ENCODE measurements around the gene ATP6AP1. TPM values are rescaled to one million over a fixed set of nuclear protein-coding genes. Genes with fewer than 3 reads are reported as not detected.

The ATP6AP1 gene
- total RNA-seq, 1 donor from 2014 or later, result 54.5 TPM

- H3K36me3 ChIP-seq, result peaks cover 0 to 4% of the 10 kb centered on the region in 2 donors
- no peak for DNase-seq (ENCODE audit: extremely low spot score in 2 of 2)
- H3K9me3 ChIP-seq, result no peaks in the 10 kb centered on the region
- H3K4me1 ChIP-seq, result peaks cover 14% of the 10 kb centered on the region
- H3K4me3 ChIP-seq, result no peak overlapping the region
- H3K27ac ChIP-seq, result no peak overlapping the region
- no peak for TF ChIP-seq POLR2A (IDR thresholded peaks at IDR 0.05)
- TF ChIP-seq CTCF (IDR thresholded peaks at IDR 0.05), result no peak
- TF ChIP-seq POLR2AphosphoS5 (IDR thresholded peaks at IDR 0.05; ENCODE audit: insufficient read depth in 1 of 2, low read depth in 1 of 2), result no peak
- intact Hi-C loops (cut with DNase I), result no loop called here
- H3K27me3 ChIP-seq, result no peaks in the 10 kb centered on the region
Measured at GRCh38 chrX:154483325-154483724, 54.8 kb downstream of the ATP6AP1 start.

DNA sequence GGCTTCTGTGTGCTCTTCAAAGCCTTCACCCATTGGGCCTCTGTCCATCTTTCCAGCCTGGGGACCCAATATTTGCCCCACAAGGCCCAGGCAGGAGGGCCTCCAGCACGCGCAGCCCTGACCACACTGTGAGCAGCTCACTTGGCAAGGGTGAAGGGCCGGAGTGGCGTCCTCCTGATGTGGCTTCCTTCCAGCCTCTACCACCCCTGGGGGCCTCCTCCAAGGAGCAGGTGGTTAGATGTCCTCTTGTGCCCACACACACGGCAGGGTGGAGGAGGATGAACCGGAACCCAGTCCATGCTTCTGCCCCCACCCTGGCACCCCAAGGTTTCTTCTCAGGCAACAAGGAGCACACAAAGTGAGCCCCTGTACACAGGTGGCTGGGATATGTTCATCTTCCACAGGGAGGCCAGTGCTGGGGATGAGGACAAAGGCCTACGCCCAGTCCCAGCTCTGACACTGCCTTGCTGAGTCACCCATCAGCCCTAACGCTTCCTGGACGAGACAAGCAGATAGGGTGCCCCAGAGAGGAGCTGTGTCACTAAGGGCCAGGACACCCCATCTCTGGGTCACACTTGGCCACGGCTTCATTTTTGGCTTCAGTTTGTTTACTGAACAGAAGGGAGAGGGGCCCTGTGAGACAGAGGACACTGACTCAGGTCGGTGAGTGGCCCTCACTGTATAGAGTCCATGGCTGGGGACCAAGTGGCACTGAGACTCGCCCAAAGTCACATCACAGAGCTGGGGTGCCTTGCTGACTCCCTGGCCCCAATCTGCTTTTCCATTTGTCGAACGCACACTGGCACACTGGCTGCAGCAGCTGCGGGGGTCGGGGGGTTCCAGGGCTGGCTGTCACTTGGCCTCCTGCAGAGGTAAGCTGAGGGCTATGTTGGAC, 56.0 kb downstream of the ATP6AP1 start:
- no peaks in the 10 kb centered on the region for H3K27me3 ChIP-seq
- H3K4me3 ChIP-seq, result no peak overlapping the region
- intact Hi-C loops (cut with DNase I), result no loop called here
- H3K9me3 ChIP-seq, result no peaks in the 10 kb centered on the region
- peaks cover 23% of the 10 kb centered on the region for H3K4me1 ChIP-seq
- DNase-seq (ENCODE audit: extremely low spot score in 2 of 2), result no peak
- no peak for TF ChIP-seq POLR2AphosphoS5 (IDR thresholded peaks at IDR 0.05; ENCODE audit: insufficient read depth in 1 of 2, low read depth in 1 of 2)
- TF ChIP-seq POLR2A (IDR thresholded peaks at IDR 0.05), result no peak
- TF ChIP-seq CTCF (IDR thresholded peaks at IDR 0.05), result no peak
- peaks cover 0 to 4% of the 10 kb centered on the region in 2 donors for H3K36me3 ChIP-seq
- peak overlapping the region; percentile 21 for H3K27ac ChIP-seq

GRCh38 chrX:154485150-154486051, 56.9 kb downstream of the ATP6AP1 start:
- Histone ChIP-seq H3K27ac (peak overlapping the region; percentile 85), H3K4me1 (peaks cover 29% of the 10 kb centered on the region), H3K9me3 (no peaks in the 10 kb centered on the region), H3K27me3 (no peaks in the 10 kb centered on the region), H3K36me3 (peaks cover 0 to 4% of the 10 kb centered on the region in 2 donors), H3K4me3 (peak overlapping the region; percentile 52 to 67)
- DNase-seq (ENCODE audit: extremely low spot score in 2 of 2), result no peak
- TF ChIP-seq CTCF (IDR thresholded peaks at IDR 0.05) (no peak), POLR2AphosphoS5 (IDR thresholded peaks at IDR 0.05; ENCODE audit: insufficient read depth in 1 of 2, low read depth in 1 of 2) (peak in 1 of 2 donors; percentile 10)
- intact Hi-C loops (cut with DNase I), result no loop called here

DNA sequence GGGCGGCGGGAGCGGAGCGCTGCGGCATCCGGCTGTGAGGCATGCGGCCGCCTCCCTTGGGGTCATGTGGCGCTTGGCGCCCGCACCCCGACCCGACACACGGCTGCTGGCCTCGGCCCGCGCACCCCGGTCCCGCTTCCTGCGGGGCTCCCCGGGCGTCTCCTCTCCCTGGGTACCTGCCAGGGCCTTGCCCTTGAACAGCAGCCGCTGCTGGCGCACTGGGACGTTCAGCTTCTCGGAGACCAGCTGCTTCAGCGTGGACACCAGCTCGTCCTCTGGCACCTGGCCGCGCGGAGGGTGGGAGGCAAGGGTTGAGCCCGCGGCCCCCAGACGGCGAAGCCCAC, 57.5 kb downstream of the ATP6AP1 start:
- no peaks in the 10 kb centered on the region for H3K27me3 ChIP-seq
- no peak for DNase-seq (ENCODE audit: extremely low spot score in 2 of 2)
- H3K4me3 ChIP-seq, result peak overlapping the region; percentile 52 to 67
- H3K4me1 ChIP-seq, result peaks cover 29% of the 10 kb centered on the region
- H3K36me3 ChIP-seq, result peaks cover 0 to 4% of the 10 kb centered on the region in 2 donors
- intact Hi-C loops (cut with DNase I), result no loop called here
- TF ChIP-seq CTCF (IDR thresholded peaks at IDR 0.05) (no peak), POLR2A (IDR thresholded peaks at IDR 0.05) (no peak), POLR2AphosphoS5 (IDR thresholded peaks at IDR 0.05; ENCODE audit: insufficient read depth in 1 of 2, low read depth in 1 of 2) (no peak)
- no peaks in the 10 kb centered on the region for H3K9me3 ChIP-seq
- H3K27ac ChIP-seq, result peak overlapping the region; percentile 85

Small RNAs within 50 kb of the gene (microRNA-seq; reads per million reads assigned to microRNA genes)
- 7.7 reads per million, percentile 17 among the genes with 10 or more reads in this experiment for gene MIR6858 (ENCODE audit: borderline number of aligned reads, borderline replicate concordance)

Small RNAs within 50 kb of the gene (small RNA-seq; reads per million reads assigned to genes)
- gene MIR6858 (not detected), gene SNORA70 (not detected)

Other genes with a start within 250 kb of the ATP6AP1 start
- not detected for gene OPN1MW, start 246.1 kb upstream of the ATP6AP1 start, total RNA-seq
- gene OPN1MW2, start 208.9 kb upstream of the ATP6AP1 start, total RNA-seq, result not detected
- not detected for gene OPN1MW3, start 171.1 kb upstream of the ATP6AP1 start, total RNA-seq
- gene TEX28, start 133.6 kb upstream of the ATP6AP1 start, total RNA-seq, result not detected
- gene TKTL1, start 132.9 kb upstream of the ATP6AP1 start, total RNA-seq, result not detected
- gene FLNA, start 54.0 kb upstream of the ATP6AP1 start, total RNA-seq, result 1,247 TPM
- gene EMD, start 49.4 kb upstream of the ATP6AP1 start, total RNA-seq, result 59.2 TPM
- gene RPL10, start 30.3 kb upstream of the ATP6AP1 start, total RNA-seq, result 3,948 TPM
- 52.1 TPM for gene DNASE1L1, start 19.4 kb upstream of the ATP6AP1 start, total RNA-seq
- gene TAFAZZIN, start 17.1 kb upstream of the ATP6AP1 start, total RNA-seq, result 59.2 TPM
- 116 TPM for gene GDI1, start 8.5 kb downstream of the ATP6AP1 start, total RNA-seq
- 33.6 TPM for gene FAM50A, start 15.5 kb downstream of the ATP6AP1 start, total RNA-seq
- gene PLXNA3, start 29.6 kb downstream of the ATP6AP1 start, total RNA-seq, result 20.1 TPM
- gene LAGE3, start 50.6 kb downstream of the ATP6AP1 start, total RNA-seq, result 27.7 TPM
- gene UBL4A, start 57.9 kb downstream of the ATP6AP1 start, total RNA-seq, result 30.2 TPM
- gene SLC10A3, start 62.0 kb downstream of the ATP6AP1 start, total RNA-seq, result 28.2 TPM
- 59.9 TPM for gene FAM3A, start 87.6 kb downstream of the ATP6AP1 start, total RNA-seq
- 86.4 TPM for gene G6PD, start 118.2 kb downstream of the ATP6AP1 start, total RNA-seq
- gene IKBKG, start 118.9 kb downstream of the ATP6AP1 start, total RNA-seq, result 11.8 TPM
- gene CTAG1A, start 156.5 kb downstream of the ATP6AP1 start, total RNA-seq, result not detected
- gene CTAG1B, start 190.6 kb downstream of the ATP6AP1 start, total RNA-seq, result not detected
- gene CTAG2, start 224.9 kb downstream of the ATP6AP1 start, total RNA-seq, result not detected